Rectal smooth muscle tissue (tissue), 1 donor: Measurements from ENCODE around the gene CHCHD4.
A peak's percentile ranks its signal among the peaks of the same experiment; 100 is the strongest.

Experiments used
- H3K27ac ChIP-seq: one replicate; pipeline ENCODE4 v1.7.0; 2013; ENCODE audit warnings: low read depth, low read length, inconsistent platforms
- H3K27me3 ChIP-seq: one replicate; pipeline ENCODE4 v1.7.0; 2013; ENCODE audit warnings: low read length; ENCODE audit not compliant: control insufficient read depth, insufficient read depth
- H3K36me3 ChIP-seq: one replicate; pipeline ENCODE4 v1.7.0; 2013; ENCODE audit warnings: low read length; ENCODE audit not compliant: control insufficient read depth, insufficient read depth
- H3K4me1 ChIP-seq: one replicate; pipeline ENCODE4 v1.7.0; 2013; ENCODE audit warnings: low read length; ENCODE audit not compliant: control insufficient read depth, insufficient read depth
- H3K4me3 ChIP-seq: one replicate; pipeline ENCODE4 v1.7.0; 2013; ENCODE audit warnings: low read length
- H3K9ac ChIP-seq: one replicate; pipeline ENCODE4 v1.7.0; 2013; ENCODE audit warnings: low read length

The CHCHD4 gene

GRCh38 chr3:14146381-14147065 is 21.9 kb upstream of the CHCHD4 start:
- H3K36me3 ChIP-seq, result peaks cover 23% of the 10 kb centered on the region
- peaks cover 31% of the 10 kb centered on the region for H3K4me1 ChIP-seq
- no peaks in the 10 kb centered on the region for H3K27me3 ChIP-seq
- H3K4me3 ChIP-seq, result no peak overlapping the region
- H3K9ac ChIP-seq, result no peak overlapping the region
- H3K27ac ChIP-seq, result peak overlapping the region; percentile 87

- no peak overlapping the region for H3K4me3 ChIP-seq
- no peak overlapping the region for H3K9ac ChIP-seq
- H3K4me1 ChIP-seq, result peaks cover 31% of the 10 kb centered on the region
- H3K36me3 ChIP-seq, result peaks cover 28% of the 10 kb centered on the region
- no peaks in the 10 kb centered on the region for H3K27me3 ChIP-seq
- H3K27ac ChIP-seq, result peak overlapping the region; percentile 87
These were observed 21.2 kb upstream of the CHCHD4 start for GRCh38 chr3:14145670-14146380.

- Histone ChIP-seq H3K27me3 (no peaks in the 10 kb centered on the region), H3K4me1 (peaks cover 31% of the 10 kb centered on the region), H3K27ac (peak overlapping the region; percentile 87), H3K9ac (no peak overlapping the region), H3K4me3 (no peak overlapping the region), H3K36me3 (peaks cover 27% of the 10 kb centered on the region)
These were observed 20.6 kb upstream of the CHCHD4 start for GRCh38 chr3:14145236-14145635.

GRCh38 chr3:14144423-14145075 is 19.9 kb upstream of the CHCHD4 start:
- Histone ChIP-seq H3K4me1 (peaks cover 31% of the 10 kb centered on the region), H3K27me3 (no peaks in the 10 kb centered on the region), H3K36me3 (peaks cover 30% of the 10 kb centered on the region), H3K27ac (peak overlapping the region; percentile 87), H3K9ac (no peak overlapping the region), H3K4me3 (peak overlapping the region; percentile 42)

GRCh38 chr3:14143271-14144225 is 18.9 kb upstream of the CHCHD4 start:
- no peak overlapping the region for H3K9ac ChIP-seq
- no peaks in the 10 kb centered on the region for H3K27me3 ChIP-seq
- H3K36me3 ChIP-seq, result peaks cover 34% of the 10 kb centered on the region
- peak overlapping the region; percentile 42 for H3K4me3 ChIP-seq
- H3K27ac ChIP-seq, result peak overlapping the region; percentile 87
- H3K4me1 ChIP-seq, result peaks cover 31% of the 10 kb centered on the region

GRCh38 chr3:14142567-14143270 is 18.0 kb upstream of the CHCHD4 start:
- no peak overlapping the region for H3K9ac ChIP-seq
- no peak overlapping the region for H3K4me3 ChIP-seq
- H3K27me3 ChIP-seq, result no peaks in the 10 kb centered on the region
- H3K4me1 ChIP-seq, result peaks cover 31% of the 10 kb centered on the region
- H3K27ac ChIP-seq, result peak overlapping the region; percentile 71
- H3K36me3 ChIP-seq, result peaks cover 36% of the 10 kb centered on the region

GRCh38 chr3:14141602-14142341 is 17.1 kb upstream of the CHCHD4 start:
- H3K4me3 ChIP-seq, result no peak overlapping the region
- no peak overlapping the region for H3K27ac ChIP-seq
- H3K36me3 ChIP-seq, result peaks cover 30% of the 10 kb centered on the region
- no peaks in the 10 kb centered on the region for H3K27me3 ChIP-seq
- peaks cover 31% of the 10 kb centered on the region for H3K4me1 ChIP-seq
- H3K9ac ChIP-seq, result no peak overlapping the region

- no peak overlapping the region for H3K27ac ChIP-seq
These were observed 16.5 kb upstream of the CHCHD4 start for GRCh38 chr3:14141144-14141543.

GRCh38 chr3:14140668-14141067 is 16.0 kb upstream of the CHCHD4 start:
- Histone ChIP-seq H3K36me3 (peaks cover 27% of the 10 kb centered on the region), H3K4me1 (peaks cover 29% of the 10 kb centered on the region), H3K27me3 (no peaks in the 10 kb centered on the region), H3K4me3 (no peak overlapping the region), H3K27ac (no peak overlapping the region), H3K9ac (no peak overlapping the region)

More at GRCh38 chr3:14141144-14141543, 16.5 kb upstream of the CHCHD4 start:
- no peak overlapping the region for H3K9ac ChIP-seq
- H3K27me3 ChIP-seq, result no peaks in the 10 kb centered on the region
- no peak overlapping the region for H3K4me3 ChIP-seq
- peaks cover 27% of the 10 kb centered on the region for H3K36me3 ChIP-seq
- H3K4me1 ChIP-seq, result peaks cover 31% of the 10 kb centered on the region

- no peak overlapping the region for H3K27ac ChIP-seq
- H3K36me3 ChIP-seq, result peaks cover 36% of the 10 kb centered on the region
- H3K9ac ChIP-seq, result no peak overlapping the region
- no peaks in the 10 kb centered on the region for H3K27me3 ChIP-seq
- H3K4me3 ChIP-seq, result no peak overlapping the region
- H3K4me1 ChIP-seq, result peaks cover 20% of the 10 kb centered on the region
These were observed 15.1 kb upstream of the CHCHD4 start for GRCh38 chr3:14139771-14140170.
